Measurements from ENCODE around the gene GPR84. TPM values are rescaled to one million over a fixed set of nuclear protein-coding genes. Genes with fewer than 3 reads are reported as not detected.

The GPR84 gene
- total and polyA plus RNA-seq, 12 donors = 0.18 to 6.8 (median 1.2) TPM; not detected in 1

DNA sequence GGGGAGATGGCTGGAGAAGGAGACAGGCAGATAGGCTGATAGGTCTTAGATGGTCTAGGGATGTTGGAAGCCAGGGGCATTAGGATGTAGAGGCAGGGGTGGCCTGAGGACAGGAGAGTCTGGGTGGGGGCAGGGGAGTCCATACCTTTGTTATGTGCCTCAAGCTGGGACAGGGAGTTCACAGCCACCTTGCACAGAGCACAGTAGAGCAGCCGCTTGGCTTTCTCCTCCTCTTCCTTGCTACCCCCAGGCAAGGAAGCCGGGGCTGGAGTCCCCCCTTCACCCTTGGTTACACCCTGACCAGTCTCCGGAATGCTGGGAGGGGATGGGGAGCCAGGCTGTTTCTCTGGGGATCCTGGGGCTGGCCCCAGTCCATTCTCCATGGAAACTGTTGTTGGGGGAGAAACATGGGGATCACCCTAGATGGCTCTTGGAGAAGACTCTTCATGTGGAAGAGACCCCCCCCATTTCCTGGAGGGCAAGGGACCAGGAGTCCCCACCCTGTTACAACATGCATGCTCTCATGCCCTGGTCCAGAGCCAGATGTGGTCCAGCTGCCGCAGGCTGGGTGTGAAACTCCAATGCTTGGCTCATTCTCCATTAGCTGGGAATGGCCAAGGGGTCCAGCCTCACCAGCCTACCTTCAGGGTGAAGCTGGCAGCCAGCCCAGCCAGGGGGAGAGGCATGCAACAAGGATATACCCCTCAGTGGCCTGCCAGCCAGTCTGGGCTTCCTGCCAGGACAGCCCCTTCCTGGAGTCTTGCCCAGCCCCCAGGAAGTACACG, 7.2 kb upstream of the GPR84 start:
- no peaks in the 10 kb centered on the region for H3K9me3 ChIP-seq (replicated peaks in 1 of 3)
- 57 to 77% (median 65%) methylated on average over 5 of the region's 5 CpGs for WGBS, 4 donors
- no peak for TF ChIP-seq POLR2A (IDR thresholded peaks at IDR 0.05)
- TF ChIP-seq, protein P1, sequence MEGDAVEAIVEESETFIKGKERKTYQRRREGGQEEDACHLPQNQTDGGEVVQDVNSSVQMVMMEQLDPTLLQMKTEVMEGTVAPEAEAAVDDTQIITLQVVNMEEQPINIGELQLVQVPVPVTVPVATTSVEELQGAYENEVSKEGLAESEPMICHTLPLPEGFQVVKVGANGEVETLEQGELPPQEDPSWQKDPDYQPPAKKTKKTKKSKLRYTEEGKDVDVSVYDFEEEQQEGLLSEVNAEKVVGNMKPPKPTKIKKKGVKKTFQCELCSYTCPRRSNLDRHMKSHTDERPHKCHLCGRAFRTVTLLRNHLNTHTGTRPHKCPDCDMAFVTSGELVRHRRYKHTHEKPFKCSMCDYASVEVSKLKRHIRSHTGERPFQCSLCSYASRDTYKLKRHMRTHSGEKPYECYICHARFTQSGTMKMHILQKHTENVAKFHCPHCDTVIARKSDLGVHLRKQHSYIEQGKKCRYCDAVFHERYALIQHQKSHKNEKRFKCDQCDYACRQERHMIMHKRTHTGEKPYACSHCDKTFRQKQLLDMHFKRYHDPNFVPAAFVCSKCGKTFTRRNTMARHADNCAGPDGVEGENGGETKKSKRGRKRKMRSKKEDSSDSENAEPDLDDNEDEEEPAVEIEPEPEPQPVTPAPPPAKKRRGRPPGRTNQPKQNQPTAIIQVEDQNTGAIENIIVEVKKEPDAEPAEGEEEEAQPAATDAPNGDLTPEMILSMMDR (IDR thresholded peaks at IDR 0.05) = no peak
- no peak for DNase-seq
- peak overlapping the region in 1 of 5 donors; percentile 10 for H3K27ac ChIP-seq
- intact Hi-C loops (cut with DNase I) = no loop called here
- H3K27me3 ChIP-seq = no peaks in the 10 kb centered on the region
- H3K4me3 ChIP-seq = no peak overlapping the region
- H3K36me3 ChIP-seq (replicated peaks in 1 of 2) = no peaks in the 10 kb centered on the region
- peaks cover 3 to 37% of the 10 kb centered on the region in 2 donors for H3K4me1 ChIP-seq (replicated peaks in 1 of 2)

DNA sequence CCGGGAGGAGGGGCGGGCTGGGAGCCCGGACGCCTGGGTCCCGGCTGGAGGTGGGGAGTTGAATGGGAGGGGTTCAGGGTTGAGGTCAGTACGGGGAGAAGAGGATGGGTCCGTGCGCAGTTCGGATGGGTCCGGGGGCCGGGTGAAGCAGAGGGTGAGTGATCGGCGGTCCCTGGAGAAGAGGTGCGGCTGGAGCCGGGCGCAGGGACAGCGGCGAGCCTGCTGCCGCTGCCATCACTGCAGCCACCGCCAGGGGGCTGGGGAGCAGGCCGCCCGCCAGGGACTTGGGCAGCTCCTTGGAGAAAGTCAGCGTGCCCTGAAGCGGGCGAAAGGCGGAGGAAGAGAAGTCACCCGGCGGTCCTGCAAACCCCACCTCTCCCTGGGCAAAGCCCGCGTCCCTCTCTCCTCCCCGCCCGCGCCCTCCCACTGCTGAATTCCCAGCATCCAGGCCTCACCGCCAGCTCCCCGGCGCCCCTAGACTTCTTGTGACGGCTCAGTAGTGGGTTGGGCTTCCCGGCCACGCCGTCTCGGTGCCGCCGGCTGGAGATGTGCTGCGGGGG, 6.0 kb upstream of the GPR84 start:
- Histone ChIP-seq H3K27ac (peak overlapping the region in 1 of 5 donors; percentile 51), H3K9me3 (replicated peaks in 1 of 3) (no peaks in the 10 kb centered on the region)

DNA sequence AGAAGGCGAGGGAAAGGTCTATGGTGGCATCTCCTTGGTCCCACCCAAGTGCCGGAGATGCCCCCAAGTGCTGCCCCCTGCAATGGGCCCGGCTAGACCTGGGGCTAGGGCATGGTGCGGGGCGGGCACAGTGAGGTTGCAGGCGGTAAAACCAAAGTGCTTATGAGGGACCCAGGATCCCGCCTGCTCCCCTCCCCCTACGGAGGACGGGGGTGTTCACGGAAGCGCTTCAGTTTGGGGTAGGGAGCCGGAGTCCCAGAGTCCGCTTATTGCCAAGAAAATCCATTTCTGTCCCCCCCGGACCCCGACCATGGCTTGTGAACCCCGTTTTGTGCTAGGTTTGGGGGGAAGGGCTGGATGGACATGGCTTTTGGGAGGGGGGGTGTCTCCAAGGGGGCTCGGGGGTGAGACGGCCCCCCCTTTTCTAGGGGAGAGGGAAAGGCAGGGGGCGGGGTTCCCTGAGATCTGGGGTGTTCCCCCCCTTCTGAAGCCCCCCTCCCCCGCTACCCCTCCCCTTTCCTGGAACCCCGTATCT, 5.4 kb upstream of the GPR84 start:
- TF ChIP-seq POLR2A (IDR thresholded peaks at IDR 0.05) = no peak
- TF ChIP-seq, protein P1 (IDR thresholded peaks at IDR 0.05) = no peak
- intact Hi-C loops (cut with DNase I) = loop anchor here (5.0 to 10.0 kb wide), 4 partner anchors 75 to 152 kb away; no protein-coding TSS in a partner anchor
- peak overlapping the region in 1 of 4 donors; percentile 40 for H3K4me3 ChIP-seq
- WGBS, 4 donors = 29 to 42% (median 41%) methylated on average over 9 to 21 of the region's 21 CpGs
- DNase-seq = no peak
- peak overlapping the region in 1 of 5 donors; percentile 51 for H3K27ac ChIP-seq
- H3K9me3 ChIP-seq (replicated peaks in 1 of 3) = no peaks in the 10 kb centered on the region
- no peaks in the 10 kb centered on the region for H3K27me3 ChIP-seq
- no peaks in the 10 kb centered on the region for H3K36me3 ChIP-seq (replicated peaks in 1 of 2)
- peaks cover 3 to 36% of the 10 kb centered on the region in 2 donors for H3K4me1 ChIP-seq (replicated peaks in 1 of 2)

More for the DNA sequence above, 6.0 kb upstream of the GPR84 start:
- Histone ChIP-seq H3K4me3 (peak overlapping the region in 1 of 4 donors; percentile 40), H3K4me1 (replicated peaks in 1 of 2) (peaks cover 3 to 37% of the 10 kb centered on the region in 2 donors), H3K36me3 (replicated peaks in 1 of 2) (no peaks in the 10 kb centered on the region), H3K27me3 (no peaks in the 10 kb centered on the region)
- intact Hi-C loops (cut with DNase I) = no loop called here
- DNase-seq = peak; percentile 74 to 85 (median 81)
- WGBS, 4 donors = 7 to 20% (median 15%) methylated on average over 18 to 44 of the region's 44 CpGs
- TF ChIP-seq, protein P1 (IDR thresholded peaks at IDR 0.05) = peak; percentile 84 to 96 (median 90)
- no peak for TF ChIP-seq POLR2A (IDR thresholded peaks at IDR 0.05)

Measured in adrenal gland (tissue), 12 donors.